Fibroblast of lung (primary cell): ENCODE data around the gene SLC24A3. TPM values are rescaled to one million over a fixed set of nuclear protein-coding genes. Genes with fewer than 3 reads are reported as not detected.

Experiments used
- DNase-seq, 2 donors: peaks; one replicate each; pipeline versions ENCODE4 v3.0.0 to v3.0.0-alpha.2; 2010; ENCODE audit warnings: low read depth in 2 of 2
- H2AFZ ChIP-seq: 2 replicates; pipeline ENCODE4 v1.5.1; 2012; ENCODE audit warnings: low read length, control low read depth, inconsistent platforms
- H3K27ac ChIP-seq: 2 replicates; pipeline ENCODE4 v1.5.1; 2011; ENCODE audit warnings: low read length, control low read depth; ENCODE audit not compliant: insufficient read depth
- H3K27me3 ChIP-seq: 2 replicates; pipeline ENCODE4 v1.5.1; 2011; ENCODE audit warnings: mild to moderate bottlenecking, low read length; ENCODE audit not compliant: control insufficient read depth, insufficient read depth
- H3K36me3 ChIP-seq: 2 replicates; pipeline ENCODE4 v1.5.1; 2011; ENCODE audit warnings: low read length; ENCODE audit not compliant: control insufficient read depth, insufficient read depth
- H3K4me1 ChIP-seq: 2 replicates; pipeline ENCODE4 v1.5.1; 2011; ENCODE audit warnings: low read length; ENCODE audit not compliant: control insufficient read depth, insufficient read depth; ENCODE audit errors: extremely low read depth
- H3K4me2 ChIP-seq: 2 replicates; pipeline ENCODE4 v1.5.1; 2011; ENCODE audit warnings: low read length, control low read depth; ENCODE audit not compliant: insufficient read depth; ENCODE audit errors: extremely low read depth
- H3K4me3 ChIP-seq, 4 experiments: fragments of 200-600 bp in 1 of 4; sonication (generic) in 1 of 4; replicated peaks in 1 of 4; 2 replicates each; pipeline ENCODE4 v1.5.1; 2011 to 2016; ENCODE audit warnings: low read length in 4 of 4, low read depth in 3 of 4, mild to moderate bottlenecking in 3 of 4, control low read depth in 2 of 4, inconsistent platforms in 1 of 4, mixed read lengths in 1 of 4; ENCODE audit not compliant: insufficient read depth in 1 of 4; ENCODE audit errors: control extremely low read depth in 1 of 4
- H3K79me2 ChIP-seq: 2 replicates; pipeline ENCODE4 v1.5.1; 2012; ENCODE audit warnings: mild to moderate bottlenecking, low read length, inconsistent platforms; ENCODE audit not compliant: control insufficient read depth, insufficient read depth
- H3K9ac ChIP-seq: 2 replicates; pipeline ENCODE4 v1.5.1; 2011; ENCODE audit warnings: mild to moderate bottlenecking, low read length, control low read depth; ENCODE audit not compliant: insufficient read depth
- H3K9me3 ChIP-seq: 2 replicates; pipeline ENCODE4 v1.5.1; 2012; ENCODE audit warnings: low read depth, low read length; ENCODE audit not compliant: control insufficient read depth, insufficient read depth
- H4K20me1 ChIP-seq: 2 replicates; pipeline ENCODE4 v1.5.1; 2011; ENCODE audit warnings: low read length; ENCODE audit not compliant: control insufficient read depth, insufficient read depth; ENCODE audit errors: extremely low read depth
- EZH2 ChIP-seq: IDR thresholded peaks from 2 replicates; pipeline ENCODE4 v1.5.1; 2012; ENCODE audit warnings: low read length, control low read depth, mild to moderate bottlenecking; ENCODE audit errors: missing control alignments
- polyA plus RNA-seq, 2 donors: library from polyadenylated mRNA; depleted of rRNA in 1 of 2; stranded (reverse) in 1 of 2; unstranded in 1 of 2; fragments of >200 nt; gene quantifications; 2 replicates each; pipeline ENCODE4 v1.2.1, GENCODE V29; 2011 to 2012; ENCODE audit warnings: missing spikeins in 1 of 2
- total RNA-seq: library from RNA; depleted of rRNA; stranded (reverse); fragments of >200 nt; gene quantifications from 2 replicates; pipeline ENCODE4 v1.2.1, GENCODE V29; 2014
- TF ChIP-seq, protein P1 (sequence below), 2 donors: IDR thresholded peaks in 1 of 2; conservative IDR thresholded peaks in 1 of 2; 1 replicate in 1 of 2; 2 replicates in 1 of 2; pipeline ENCODE4 v1.5.1; 2011 to 2012; ENCODE audit warnings: low read length in 2 of 2, control low read depth in 1 of 2, inconsistent platforms in 1 of 2, low read depth in 1 of 2, mild to moderate bottlenecking in 1 of 2

SLC24A3 gene
- total and polyA plus RNA-seq, 2 donors (not counting 1 experiment from before 2014, with no cell fraction given) = 0.03 to 1.8 TPM

DNA sequence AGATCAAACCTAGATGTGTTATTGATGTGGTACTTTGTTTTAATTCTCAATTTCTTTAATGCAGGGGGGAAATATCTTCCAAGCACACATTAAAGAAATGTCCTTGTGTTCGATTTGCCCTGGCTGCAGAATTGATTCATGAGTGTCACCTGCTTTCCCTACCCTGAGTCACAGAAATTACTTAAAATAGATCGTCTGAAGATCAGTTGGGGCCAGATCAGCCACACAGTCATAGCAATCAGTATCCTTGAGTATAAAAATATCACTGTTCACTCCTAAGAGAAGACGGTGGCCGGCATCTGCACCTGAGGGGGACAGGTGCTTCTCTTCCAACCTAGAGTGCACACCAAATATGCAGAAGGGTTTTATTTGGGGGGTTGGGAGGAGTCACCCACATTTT, 430.4 kb downstream of the SLC24A3 start:
- no peaks in the 10 kb centered on the region for H3K36me3 ChIP-seq
- no peaks in the 10 kb centered on the region for H3K27me3 ChIP-seq
- H3K4me2 ChIP-seq = no peak overlapping the region
- no peaks in the 10 kb centered on the region for H4K20me1 ChIP-seq
- no peak for TF ChIP-seq EZH2
- no peak for DNase-seq
- H3K27ac ChIP-seq = no peak overlapping the region
- no peak overlapping the region for H2AFZ ChIP-seq
- H3K79me2 ChIP-seq = no peaks in the 10 kb centered on the region
- H3K9ac ChIP-seq = no peak overlapping the region
- no peak overlapping the region for H3K4me3 ChIP-seq
- no peaks in the 10 kb centered on the region for H3K4me1 ChIP-seq
- no peaks in the 10 kb centered on the region for H3K9me3 ChIP-seq

DNA sequence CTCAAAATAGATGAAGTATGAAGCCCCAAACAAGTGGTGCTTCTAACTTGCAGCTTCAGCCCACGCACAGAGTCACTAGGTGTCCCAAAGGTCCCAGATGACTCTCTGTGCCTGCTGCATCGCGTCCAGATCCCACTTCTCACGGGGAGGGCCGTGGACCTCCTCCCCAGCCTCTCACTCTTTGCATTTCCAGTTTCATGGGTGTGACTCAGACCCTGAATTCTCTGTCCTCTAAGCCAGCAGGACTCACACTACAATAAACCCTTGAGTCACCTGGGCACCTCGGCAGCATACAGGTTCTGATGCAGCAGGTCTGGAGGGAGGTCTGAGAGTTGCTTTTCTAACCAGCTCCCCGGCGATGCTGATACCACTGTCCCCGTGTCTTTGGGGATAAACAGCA, 431.6 kb downstream of the SLC24A3 start:
- DNase-seq = no peak
- H3K4me3 ChIP-seq = no peak overlapping the region
- no peak overlapping the region for H2AFZ ChIP-seq
- no peaks in the 10 kb centered on the region for H3K36me3 ChIP-seq
- H3K9ac ChIP-seq = no peak overlapping the region
- no peaks in the 10 kb centered on the region for H3K79me2 ChIP-seq
- H3K27me3 ChIP-seq = no peaks in the 10 kb centered on the region
- no peaks in the 10 kb centered on the region for H3K9me3 ChIP-seq
- TF ChIP-seq, protein P1, sequence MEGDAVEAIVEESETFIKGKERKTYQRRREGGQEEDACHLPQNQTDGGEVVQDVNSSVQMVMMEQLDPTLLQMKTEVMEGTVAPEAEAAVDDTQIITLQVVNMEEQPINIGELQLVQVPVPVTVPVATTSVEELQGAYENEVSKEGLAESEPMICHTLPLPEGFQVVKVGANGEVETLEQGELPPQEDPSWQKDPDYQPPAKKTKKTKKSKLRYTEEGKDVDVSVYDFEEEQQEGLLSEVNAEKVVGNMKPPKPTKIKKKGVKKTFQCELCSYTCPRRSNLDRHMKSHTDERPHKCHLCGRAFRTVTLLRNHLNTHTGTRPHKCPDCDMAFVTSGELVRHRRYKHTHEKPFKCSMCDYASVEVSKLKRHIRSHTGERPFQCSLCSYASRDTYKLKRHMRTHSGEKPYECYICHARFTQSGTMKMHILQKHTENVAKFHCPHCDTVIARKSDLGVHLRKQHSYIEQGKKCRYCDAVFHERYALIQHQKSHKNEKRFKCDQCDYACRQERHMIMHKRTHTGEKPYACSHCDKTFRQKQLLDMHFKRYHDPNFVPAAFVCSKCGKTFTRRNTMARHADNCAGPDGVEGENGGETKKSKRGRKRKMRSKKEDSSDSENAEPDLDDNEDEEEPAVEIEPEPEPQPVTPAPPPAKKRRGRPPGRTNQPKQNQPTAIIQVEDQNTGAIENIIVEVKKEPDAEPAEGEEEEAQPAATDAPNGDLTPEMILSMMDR (conservative IDR thresholded peaks at IDR 0.05 in 1 of 2, IDR thresholded peaks at IDR 0.05 in 1 of 2; ENCODE audit: low read depth in 1 of 2, low read length in 2 of 2) = no peak
- no peak overlapping the region for H3K4me2 ChIP-seq
- no peaks in the 10 kb centered on the region for H4K20me1 ChIP-seq
- H3K4me1 ChIP-seq = no peaks in the 10 kb centered on the region
- no peak overlapping the region for H3K27ac ChIP-seq

DNA sequence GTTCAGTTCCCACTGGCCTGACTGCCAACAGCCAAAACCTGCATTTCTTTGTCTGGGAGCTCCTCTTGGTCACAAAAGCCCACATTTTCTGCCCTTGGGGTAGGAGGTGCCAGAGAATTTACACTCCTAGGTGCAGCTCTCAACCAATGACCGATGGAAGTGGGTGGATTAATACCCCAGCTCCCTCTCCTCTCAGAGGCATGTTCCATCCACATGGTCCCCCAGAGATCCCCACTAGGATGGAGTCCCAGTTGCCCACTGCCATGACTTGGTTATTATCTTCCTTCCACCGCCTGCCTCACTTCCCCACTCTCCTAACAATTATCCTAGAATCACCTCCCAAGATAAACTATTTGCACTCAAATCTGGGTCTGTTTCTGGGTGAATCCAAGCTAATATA, 434.5 kb downstream of the SLC24A3 start:
- Histone ChIP-seq H4K20me1 (no peaks in the 10 kb centered on the region), H3K4me3 (no peak overlapping the region), H3K27me3 (no peaks in the 10 kb centered on the region), H2AFZ (no peak overlapping the region), H3K9ac (no peak overlapping the region), H3K36me3 (no peaks in the 10 kb centered on the region), H3K9me3 (no peaks in the 10 kb centered on the region), H3K4me1 (no peaks in the 10 kb centered on the region), H3K79me2 (no peaks in the 10 kb centered on the region), H3K27ac (no peak overlapping the region), H3K4me2 (no peak overlapping the region)
- TF ChIP-seq, protein P1 (conservative IDR thresholded peaks at IDR 0.05 in 1 of 2, IDR thresholded peaks at IDR 0.05 in 1 of 2; ENCODE audit: low read depth in 1 of 2, low read length in 2 of 2) = no peak
- no peak for TF ChIP-seq EZH2
- DNase-seq = no peak
